WTC11 (cell line): ENCODE results near the gene TRAP1. TPM values are rescaled to one million over a fixed set of nuclear protein-coding genes. Genes with fewer than 3 reads are reported as not detected.

Source experiments
- ATAC-seq: fragments of 200-7000 bp; cut with Tn5 transposase; 2 replicates; pipeline ENCODE4 v1.10.0; 2021; ENCODE audit warnings: mild to moderate bottlenecking, moderate library complexity
- CTCF ChIA-PET: fragments of 300-600 bp; sonication (Branson Sonifier 250); formaldehyde crosslinking; loops from one replicate; lab custom pipeline; 2021; ENCODE audit warnings: antibody characterized with exemption; lab: Charles Lee
- POLR2A ChIA-PET: fragments of 350-600 bp; sonication (Branson Sonifier 250); formaldehyde crosslinking; loops from one replicate; lab custom pipeline; 2021; ENCODE audit warnings: antibody characterized with exemption; lab: Charles Lee
- DNase-seq: peaks from one replicate; pipeline ENCODE4 v3.0.0; 2021; ENCODE audit warnings: low spot score
- H3K27ac Mint-ChIP-seq: 2 replicates; pipeline ENCODE4 v1.8.0; 2021; ENCODE audit warnings: mixed read lengths
- H3K27me3 Mint-ChIP-seq: 2 replicates; pipeline ENCODE4 v1.8.0; 2021; ENCODE audit warnings: low read depth, mild to moderate bottlenecking, moderate library complexity, mixed read lengths
- H3K36me3 Mint-ChIP-seq: 2 replicates; pipeline ENCODE4 v1.8.0; 2021; ENCODE audit warnings: mixed read lengths
- H3K4me1 Mint-ChIP-seq: 2 replicates; pipeline ENCODE4 v1.8.0; 2022; ENCODE audit warnings: mixed read lengths
- H3K4me3 Mint-ChIP-seq: 2 replicates; pipeline ENCODE4 v1.8.0; 2021; ENCODE audit warnings: mild to moderate bottlenecking, moderate library complexity, mixed read lengths
- H3K9me3 Mint-ChIP-seq: 2 replicates; pipeline ENCODE4 v1.8.0; 2021; ENCODE audit warnings: mixed read lengths
- CBFB ChIP-seq: sonication (generic); formaldehyde crosslinking; IDR thresholded peaks from 2 replicates; pipeline ENCODE4 v1.8.1; 2022; ENCODE audit warnings: mild to moderate bottlenecking, low read depth, missing genetic modification reagents
- CREB1 ChIP-seq: sonication (generic); formaldehyde crosslinking; IDR thresholded peaks from 2 replicates; pipeline ENCODE4 v1.8.0; 2023; ENCODE audit warnings: mild to moderate bottlenecking, missing genetic modification reagents
- E2F4 ChIP-seq: sonication (generic); formaldehyde crosslinking; IDR thresholded peaks from 2 replicates; pipeline ENCODE4 v1.8.1; 2022; ENCODE audit warnings: low read depth, mild to moderate bottlenecking, moderate library complexity, missing genetic modification reagents, borderline replicate concordance
- E2F5 ChIP-seq: sonication (generic); formaldehyde crosslinking; IDR thresholded peaks from 2 replicates; pipeline ENCODE4 v1.8.1; 2022; ENCODE audit warnings: mild to moderate bottlenecking, moderate library complexity, missing genetic modification reagents
- GTF2I ChIP-seq: fragments of 250-450 bp; sonication (Bioruptor Pico); conservative IDR thresholded peaks from 2 replicates; pipeline ENCODE4 v1.4.0; 2021; ENCODE audit warnings: mild to moderate bottlenecking
- JUN ChIP-seq: sonication (generic); formaldehyde crosslinking; IDR thresholded peaks from 2 replicates; pipeline ENCODE4 v1.8.0; 2023; ENCODE audit warnings: mild to moderate bottlenecking, missing genetic modification reagents
- MXD4 ChIP-seq: fragments of 250-450 bp; sonication (Bioruptor Pico); IDR thresholded peaks from 2 replicates; pipeline ENCODE4 v1.8.0; 2021; ENCODE audit warnings: mild to moderate bottlenecking, moderate library complexity, borderline replicate concordance
- MYBL2 ChIP-seq: sonication (generic); formaldehyde crosslinking; IDR thresholded peaks from 2 replicates; pipeline ENCODE4 v1.8.1; 2023; ENCODE audit warnings: mild to moderate bottlenecking, moderate library complexity, missing genetic modification reagents
- NFYB ChIP-seq: sonication (generic); formaldehyde crosslinking; conservative IDR thresholded peaks from 2 replicates; pipeline ENCODE4 v1.8.0; 2022; ENCODE audit warnings: low read depth, missing genetic modification reagents
- NR3C1 ChIP-seq: sonication (generic); formaldehyde crosslinking; conservative IDR thresholded peaks from 2 replicates; pipeline ENCODE4 v1.8.1; 2023; ENCODE audit warnings: low read depth, mild to moderate bottlenecking, missing genetic modification reagents
- SMAD4 ChIP-seq: sonication (generic); formaldehyde crosslinking; IDR thresholded peaks from 2 replicates; pipeline ENCODE4 v1.8.0; 2022; ENCODE audit warnings: mild to moderate bottlenecking, missing genetic modification reagents
- ZNF232 ChIP-seq: sonication (generic); formaldehyde crosslinking; IDR thresholded peaks from 2 replicates; pipeline ENCODE4 v1.8.0; 2022; ENCODE audit warnings: mild to moderate bottlenecking, missing genetic modification reagents
- ZNF263 ChIP-seq: sonication (generic); formaldehyde crosslinking; IDR thresholded peaks from 2 replicates; pipeline ENCODE4 v1.8.1; 2022; ENCODE audit warnings: low read depth, mild to moderate bottlenecking, moderate library complexity, missing genetic modification reagents
- ZNF317 ChIP-seq: sonication (generic); formaldehyde crosslinking; IDR thresholded peaks from 2 replicates; pipeline ENCODE4 v1.8.1; 2023; ENCODE audit warnings: low read depth, mild to moderate bottlenecking, moderate library complexity, missing genetic modification reagents, borderline replicate concordance
- ZSCAN18 ChIP-seq: fragments of 250-450 bp; sonication (Bioruptor Pico); IDR thresholded peaks from 2 replicates; pipeline ENCODE4 v2.1.2; 2022; ENCODE audit warnings: mild to moderate bottlenecking, moderate library complexity
- total RNA-seq: library from RNA; stranded (reverse); gene quantifications from 3 replicates; pipeline ENCODE4 v1.2.3, GENCODE V29; 2021
- TF ChIP-seq, protein P1 (sequence below): fragments of 250-450 bp; sonication (Bioruptor Pico); IDR thresholded peaks from 2 replicates; pipeline ENCODE4 v1.9.0; 2021; ENCODE audit warnings: mild to moderate bottlenecking, borderline replicate concordance
- TF ChIP-seq, protein P2 (sequence below): sonication (generic); formaldehyde crosslinking; IDR thresholded peaks from 2 replicates; pipeline ENCODE4 v1.8.0; 2023; ENCODE audit warnings: missing genetic modification reagents
- TF ChIP-seq, protein P3 (sequence below): sonication (generic); formaldehyde crosslinking; IDR thresholded peaks from 2 replicates; pipeline ENCODE4 v1.8.1; 2023; ENCODE audit warnings: mild to moderate bottlenecking, missing genetic modification reagents, borderline replicate concordance
- TF ChIP-seq, protein P4 (sequence below): sonication (generic); formaldehyde crosslinking; IDR thresholded peaks from 2 replicates; pipeline ENCODE4 v1.8.0; 2022; ENCODE audit warnings: mild to moderate bottlenecking, missing genetic modification reagents
- TF ChIP-seq, protein P5 (sequence below): sonication (generic); formaldehyde crosslinking; IDR thresholded peaks from 2 replicates; pipeline ENCODE4 v1.8.0; 2022; ENCODE audit warnings: mild to moderate bottlenecking, missing genetic modification reagents

Gene TRAP1
- total RNA-seq, 1 experiment from 2014 or later: 285 TPM

GRCh38 chr16:3668626-3669025, 48.7 kb downstream of the TRAP1 start:
- ATAC-seq (no peak), DNase-seq (no peak)
- TF ChIP-seq JUN (CRISPR knock-in tag) (no peak), E2F4 (CRISPR knock-in tag) (no peak), ZNF232 (CRISPR knock-in tag) (no peak), MYBL2 (no peak), SMAD4 (CRISPR knock-in tag) (no peak), MXD4 (no peak), CREB1 (CRISPR knock-in tag) (no peak), GTF2I (CRISPR knock-in tag) (no peak), NR3C1 (CRISPR knock-in tag) (no peak), E2F5 (CRISPR knock-in tag) (no peak), ZNF263 (CRISPR knock-in tag) (no peak), ZNF317 (CRISPR knock-in tag) (no peak), CBFB (CRISPR knock-in tag) (no peak), ZSCAN18 (CRISPR knock-in tag) (no peak), NFYB (CRISPR knock-in tag) (no peak)
- TF ChIP-seq, protein P1, sequence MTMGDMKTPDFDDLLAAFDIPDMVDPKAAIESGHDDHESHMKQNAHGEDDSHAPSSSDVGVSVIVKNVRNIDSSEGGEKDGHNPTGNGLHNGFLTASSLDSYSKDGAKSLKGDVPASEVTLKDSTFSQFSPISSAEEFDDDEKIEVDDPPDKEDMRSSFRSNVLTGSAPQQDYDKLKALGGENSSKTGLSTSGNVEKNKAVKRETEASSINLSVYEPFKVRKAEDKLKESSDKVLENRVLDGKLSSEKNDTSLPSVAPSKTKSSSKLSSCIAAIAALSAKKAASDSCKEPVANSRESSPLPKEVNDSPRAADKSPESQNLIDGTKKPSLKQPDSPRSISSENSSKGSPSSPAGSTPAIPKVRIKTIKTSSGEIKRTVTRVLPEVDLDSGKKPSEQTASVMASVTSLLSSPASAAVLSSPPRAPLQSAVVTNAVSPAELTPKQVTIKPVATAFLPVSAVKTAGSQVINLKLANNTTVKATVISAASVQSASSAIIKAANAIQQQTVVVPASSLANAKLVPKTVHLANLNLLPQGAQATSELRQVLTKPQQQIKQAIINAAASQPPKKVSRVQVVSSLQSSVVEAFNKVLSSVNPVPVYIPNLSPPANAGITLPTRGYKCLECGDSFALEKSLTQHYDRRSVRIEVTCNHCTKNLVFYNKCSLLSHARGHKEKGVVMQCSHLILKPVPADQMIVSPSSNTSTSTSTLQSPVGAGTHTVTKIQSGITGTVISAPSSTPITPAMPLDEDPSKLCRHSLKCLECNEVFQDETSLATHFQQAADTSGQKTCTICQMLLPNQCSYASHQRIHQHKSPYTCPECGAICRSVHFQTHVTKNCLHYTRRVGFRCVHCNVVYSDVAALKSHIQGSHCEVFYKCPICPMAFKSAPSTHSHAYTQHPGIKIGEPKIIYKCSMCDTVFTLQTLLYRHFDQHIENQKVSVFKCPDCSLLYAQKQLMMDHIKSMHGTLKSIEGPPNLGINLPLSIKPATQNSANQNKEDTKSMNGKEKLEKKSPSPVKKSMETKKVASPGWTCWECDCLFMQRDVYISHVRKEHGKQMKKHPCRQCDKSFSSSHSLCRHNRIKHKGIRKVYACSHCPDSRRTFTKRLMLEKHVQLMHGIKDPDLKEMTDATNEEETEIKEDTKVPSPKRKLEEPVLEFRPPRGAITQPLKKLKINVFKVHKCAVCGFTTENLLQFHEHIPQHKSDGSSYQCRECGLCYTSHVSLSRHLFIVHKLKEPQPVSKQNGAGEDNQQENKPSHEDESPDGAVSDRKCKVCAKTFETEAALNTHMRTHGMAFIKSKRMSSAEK: no peak
- TF ChIP-seq, protein P2, sequence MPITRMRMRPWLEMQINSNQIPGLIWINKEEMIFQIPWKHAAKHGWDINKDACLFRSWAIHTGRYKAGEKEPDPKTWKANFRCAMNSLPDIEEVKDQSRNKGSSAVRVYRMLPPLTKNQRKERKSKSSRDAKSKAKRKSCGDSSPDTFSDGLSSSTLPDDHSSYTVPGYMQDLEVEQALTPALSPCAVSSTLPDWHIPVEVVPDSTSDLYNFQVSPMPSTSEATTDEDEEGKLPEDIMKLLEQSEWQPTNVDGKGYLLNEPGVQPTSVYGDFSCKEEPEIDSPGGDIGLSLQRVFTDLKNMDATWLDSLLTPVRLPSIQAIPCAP: no peak
- TF ChIP-seq, protein P3, sequence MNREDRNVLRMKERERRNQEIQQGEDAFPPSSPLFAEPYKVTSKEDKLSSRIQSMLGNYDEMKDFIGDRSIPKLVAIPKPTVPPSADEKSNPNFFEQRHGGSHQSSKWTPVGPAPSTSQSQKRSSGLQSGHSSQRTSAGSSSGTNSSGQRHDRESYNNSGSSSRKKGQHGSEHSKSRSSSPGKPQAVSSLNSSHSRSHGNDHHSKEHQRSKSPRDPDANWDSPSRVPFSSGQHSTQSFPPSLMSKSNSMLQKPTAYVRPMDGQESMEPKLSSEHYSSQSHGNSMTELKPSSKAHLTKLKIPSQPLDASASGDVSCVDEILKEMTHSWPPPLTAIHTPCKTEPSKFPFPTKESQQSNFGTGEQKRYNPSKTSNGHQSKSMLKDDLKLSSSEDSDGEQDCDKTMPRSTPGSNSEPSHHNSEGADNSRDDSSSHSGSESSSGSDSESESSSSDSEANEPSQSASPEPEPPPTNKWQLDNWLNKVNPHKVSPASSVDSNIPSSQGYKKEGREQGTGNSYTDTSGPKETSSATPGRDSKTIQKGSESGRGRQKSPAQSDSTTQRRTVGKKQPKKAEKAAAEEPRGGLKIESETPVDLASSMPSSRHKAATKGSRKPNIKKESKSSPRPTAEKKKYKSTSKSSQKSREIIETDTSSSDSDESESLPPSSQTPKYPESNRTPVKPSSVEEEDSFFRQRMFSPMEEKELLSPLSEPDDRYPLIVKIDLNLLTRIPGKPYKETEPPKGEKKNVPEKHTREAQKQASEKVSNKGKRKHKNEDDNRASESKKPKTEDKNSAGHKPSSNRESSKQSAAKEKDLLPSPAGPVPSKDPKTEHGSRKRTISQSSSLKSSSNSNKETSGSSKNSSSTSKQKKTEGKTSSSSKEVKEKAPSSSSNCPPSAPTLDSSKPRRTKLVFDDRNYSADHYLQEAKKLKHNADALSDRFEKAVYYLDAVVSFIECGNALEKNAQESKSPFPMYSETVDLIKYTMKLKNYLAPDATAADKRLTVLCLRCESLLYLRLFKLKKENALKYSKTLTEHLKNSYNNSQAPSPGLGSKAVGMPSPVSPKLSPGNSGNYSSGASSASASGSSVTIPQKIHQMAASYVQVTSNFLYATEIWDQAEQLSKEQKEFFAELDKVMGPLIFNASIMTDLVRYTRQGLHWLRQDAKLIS (CRISPR knock-in tag): no peak
- TF ChIP-seq, protein P4, sequence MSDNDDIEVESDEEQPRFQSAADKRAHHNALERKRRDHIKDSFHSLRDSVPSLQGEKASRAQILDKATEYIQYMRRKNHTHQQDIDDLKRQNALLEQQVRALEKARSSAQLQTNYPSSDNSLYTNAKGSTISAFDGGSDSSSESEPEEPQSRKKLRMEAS (CRISPR knock-in tag): no peak
- TF ChIP-seq, protein P5, sequence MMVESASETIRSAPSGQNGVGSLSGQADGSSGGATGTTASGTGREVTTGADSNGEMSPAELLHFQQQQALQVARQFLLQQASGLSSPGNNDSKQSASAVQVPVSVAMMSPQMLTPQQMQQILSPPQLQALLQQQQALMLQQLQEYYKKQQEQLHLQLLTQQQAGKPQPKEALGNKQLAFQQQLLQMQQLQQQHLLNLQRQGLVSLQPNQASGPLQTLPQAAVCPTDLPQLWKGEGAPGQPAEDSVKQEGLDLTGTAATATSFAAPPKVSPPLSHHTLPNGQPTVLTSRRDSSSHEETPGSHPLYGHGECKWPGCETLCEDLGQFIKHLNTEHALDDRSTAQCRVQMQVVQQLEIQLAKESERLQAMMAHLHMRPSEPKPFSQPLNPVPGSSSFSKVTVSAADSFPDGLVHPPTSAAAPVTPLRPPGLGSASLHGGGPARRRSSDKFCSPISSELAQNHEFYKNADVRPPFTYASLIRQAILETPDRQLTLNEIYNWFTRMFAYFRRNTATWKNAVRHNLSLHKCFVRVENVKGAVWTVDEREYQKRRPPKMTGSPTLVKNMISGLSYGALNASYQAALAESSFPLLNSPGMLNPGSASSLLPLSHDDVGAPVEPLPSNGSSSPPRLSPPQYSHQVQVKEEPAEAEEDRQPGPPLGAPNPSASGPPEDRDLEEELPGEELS (CRISPR knock-in tag): no peak
- Mint-ChIP-seq H3K36me3 (peaks cover 59% of the 10 kb centered on the region), H3K27ac (no peak overlapping the region), H3K9me3 (no peaks in the 10 kb centered on the region), H3K4me1 (no peaks in the 10 kb centered on the region), H3K27me3 (no peaks in the 10 kb centered on the region; the same call in 1 of the 2 replicates), H3K4me3 (no peak overlapping the region)
- CTCF ChIA-PET: no interaction called here
- POLR2A ChIA-PET: no interaction called here
